ENCODE data around the gene CFAP99.
A peak's percentile ranks its signal among the peaks of the same experiment; 100 is the strongest.

DNA sequence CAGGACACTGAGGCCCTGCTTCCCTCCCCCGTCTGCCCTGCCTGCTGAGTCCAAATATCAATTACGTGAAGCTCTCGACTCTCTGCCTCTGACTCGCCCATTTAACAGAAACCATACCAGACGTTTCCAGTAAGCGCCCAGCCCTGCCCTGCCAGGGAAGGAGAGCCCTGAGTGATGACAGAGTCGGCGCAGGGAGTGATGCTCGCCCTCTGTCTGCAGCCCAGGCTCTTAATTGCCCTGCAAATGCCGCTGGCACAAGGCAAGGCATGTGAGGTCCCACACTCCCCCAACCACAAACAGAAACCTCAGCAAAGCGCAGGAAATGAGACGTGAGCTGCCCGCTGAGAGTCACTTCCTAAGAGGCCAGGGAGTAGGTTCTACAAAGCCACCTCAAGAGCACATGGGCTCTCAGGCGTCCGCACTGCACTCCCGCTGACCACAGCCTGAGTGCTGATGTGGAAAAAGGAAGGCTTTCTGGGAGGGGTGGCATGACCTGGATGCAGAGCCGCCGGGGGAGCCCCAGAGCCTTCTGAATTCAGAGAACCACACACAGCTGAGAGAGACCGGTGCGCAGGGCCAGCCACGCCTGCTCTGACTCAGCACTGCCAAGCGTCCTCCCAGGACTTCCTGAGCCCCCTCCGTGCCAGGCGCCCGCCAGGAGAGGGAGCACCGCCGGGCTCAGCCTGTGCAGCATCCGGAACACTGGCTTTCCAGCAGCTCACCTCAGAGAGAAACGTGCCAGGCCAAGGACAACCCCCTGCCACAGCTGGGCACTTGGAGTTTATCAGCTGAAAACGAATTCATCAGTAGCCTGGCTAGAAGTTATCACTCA, 5.7 kb upstream of the CFAP99 start:
- TF ChIP-seq TAF1 (IDR thresholded peaks at IDR 0.05; ENCODE audit: borderline replicate concordance, low read depth, low read length) (no peak), POLR2A (IDR thresholded peaks at IDR 0.05; ENCODE audit: low read depth, low read length) (peak; percentile 73; the same call in 1 of the 2 replicates)
